Transverse colon (tissue), 4 donors: ENCODE measurements around the gene DNAJA3. TPM values are rescaled to one million over a fixed set of nuclear protein-coding genes. Genes with fewer than 3 reads are reported as not detected.

Source experiments
- DNase-seq: peaks from one replicate; pipeline ENCODE4 v3.0.0-alpha.2; 2019
- H3K27ac ChIP-seq, 4 donors: fragments of 200-600 bp; sonication (generic); 2 replicates each; pipeline ENCODE4 v1.5.1; 2016 to 2018; ENCODE audit warnings: inconsistent platforms in 4 of 4
- H3K27me3 ChIP-seq: fragments of 200-600 bp; sonication (generic); 2 replicates; pipeline ENCODE4 v1.5.1; 2017; ENCODE audit warnings: inconsistent platforms
- H3K36me3 ChIP-seq, 4 donors: fragments of 200-600 bp; sonication (generic); 2 replicates each; pipeline ENCODE4 v1.5.1; 2017 to 2019; ENCODE audit warnings: inconsistent platforms in 4 of 4
- H3K4me1 ChIP-seq, 4 donors: fragments of 200-600 bp; sonication (generic); 2 replicates each; pipeline ENCODE4 v1.5.1; 2017 to 2020; ENCODE audit warnings: inconsistent platforms in 4 of 4
- H3K4me3 ChIP-seq, 4 donors: fragments of 200-600 bp; sonication (generic); 1 replicate in 1 of 4; 2 replicates in 3 of 4; pipeline versions ENCODE4 v1.5.1 to v1.6.1; 2017 to 2019; ENCODE audit warnings: inconsistent platforms in 4 of 4
- H3K9me3 ChIP-seq, 2 donors: fragments of 200-600 bp; sonication (generic); 2 replicates each; pipeline ENCODE4 v1.5.1; 2017 to 2019; ENCODE audit warnings: inconsistent platforms in 2 of 2
- CTCF ChIP-seq, 5 experiments: fragments of 200-600 bp in 3 of 5; fragments of 450-650 bp in 2 of 5; sonication (generic) in 3 of 5; IDR thresholded peaks; 1 replicate in 2 of 5; 2 replicates in 3 of 5; pipeline ENCODE4 v1.5.1; 2016 to 2017; ENCODE audit warnings: antibody characterized with exemption in 5 of 5, inconsistent platforms in 3 of 5, mild to moderate bottlenecking in 2 of 5, moderate library complexity in 1 of 5
- EP300 ChIP-seq: sonication (generic); formaldehyde crosslinking; IDR thresholded peaks from one replicate; pipeline ENCODE4 v1.6.1; 2017; ENCODE audit warnings: antibody characterized with exemption, low read depth
- POLR2A ChIP-seq: fragments of 450-650 bp; IDR thresholded peaks from one replicate; pipeline ENCODE4 v1.6.1; 2016; ENCODE audit warnings: antibody characterized with exemption, mild to moderate bottlenecking, moderate library complexity
- POLR2AphosphoS5 ChIP-seq, 3 donors: sonication (generic); formaldehyde crosslinking; IDR thresholded peaks; one replicate each; pipeline ENCODE4 v1.6.1; 2016; ENCODE audit warnings: antibody characterized with exemption in 3 of 3
- WGBS, 2 donors: methylation state at CpG; one replicate each; pipeline ENCODE4 v1.1.5; 2018; ENCODE audit warnings: low coverage in 1 of 2; 5-methylcytosine and 5-hydroxymethylcytosine counted together
- in situ Hi-C, 4 donors: fragments of 200-750 bp; cut with MboI; loops; one replicate each; pipeline versions ENCODE4 v1.15.0 to v1.15.1; 2017; ENCODE audit warnings: low sequenced_read_pairs in 3 of 4, low pct_ligation_motif_present in 1 of 4, low pct_unique_long_range_greater_than_20kb in 1 of 4
- intact Hi-C: fragments of 100-400 bp; cut with DNase I; formaldehyde crosslinking; loops from one replicate; pipeline ENCODE4 v1.15.1; 2023; ENCODE audit warnings: low total_unique reads
- total RNA-seq, 4 donors: library from RNA; depleted of rRNA; stranded (reverse); fragments of >200 nt; gene quantifications; one replicate each; pipeline ENCODE4 v1.1.0, GENCODE V29; 2016

Gene DNAJA3
- total RNA-seq, 4 donors from 2014 or later: 49.0 to 126 (median 75.5) TPM

DNA sequence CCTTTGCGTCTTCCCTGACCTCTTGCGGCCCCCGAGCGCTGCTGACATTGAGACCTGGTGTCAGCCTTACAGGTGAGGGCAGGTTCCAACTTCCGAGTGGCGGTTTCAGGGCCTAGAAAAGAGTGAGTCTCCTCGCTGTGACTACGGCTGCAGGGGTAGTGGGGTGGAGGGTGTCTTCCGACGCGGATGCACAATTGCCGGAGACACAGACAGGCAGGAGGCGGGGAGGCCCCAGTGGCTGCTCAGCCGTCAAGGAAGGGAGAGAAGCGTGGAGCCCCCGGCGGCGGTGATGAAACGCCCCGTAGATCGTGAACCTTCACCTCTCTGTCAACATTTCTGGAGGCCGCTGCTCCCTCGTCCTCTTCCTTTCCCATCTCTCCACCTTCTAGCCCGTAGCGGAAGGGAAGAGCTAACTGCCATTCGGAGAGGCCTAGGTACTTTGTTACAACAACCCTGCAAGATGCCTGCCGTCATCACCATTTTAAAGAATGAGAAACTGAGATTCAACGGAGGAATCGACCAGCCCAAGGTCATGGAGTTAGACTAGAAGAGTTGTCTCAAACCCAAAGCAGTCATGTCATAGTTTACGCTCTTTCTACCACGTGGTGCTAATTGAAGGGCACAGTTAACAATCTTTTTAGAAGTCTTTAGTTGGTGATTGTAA is 485 bp downstream of the DNAJA3 start:
- no peaks in the 10 kb centered on the region for H3K36me3 ChIP-seq
- H3K4me3 ChIP-seq: peak overlapping the region; percentile 65 to 86 (median 80)
- peaks cover 4 to 23% (median 19%) of the 10 kb centered on the region in 4 donors for H3K4me1 ChIP-seq
- intact Hi-C loops (no loop called here), in situ Hi-C loops (no loop called here)
- DNase-seq: no peak
- no peaks in the 10 kb centered on the region for H3K9me3 ChIP-seq
- TF ChIP-seq EP300 (no peak), POLR2A (no peak), POLR2AphosphoS5 (IDR thresholded peaks at IDR 0.05) (no peak), CTCF (IDR thresholded peaks at IDR 0.05) (no peak)
- 2 to 21% methylated on average over 4 to 27 of the region's 31 CpGs for WGBS, 2 donors
- peak overlapping the region; percentile 87 to 97 (median 95) for H3K27ac ChIP-seq
- no peaks in the 10 kb centered on the region for H3K27me3 ChIP-seq

DNA sequence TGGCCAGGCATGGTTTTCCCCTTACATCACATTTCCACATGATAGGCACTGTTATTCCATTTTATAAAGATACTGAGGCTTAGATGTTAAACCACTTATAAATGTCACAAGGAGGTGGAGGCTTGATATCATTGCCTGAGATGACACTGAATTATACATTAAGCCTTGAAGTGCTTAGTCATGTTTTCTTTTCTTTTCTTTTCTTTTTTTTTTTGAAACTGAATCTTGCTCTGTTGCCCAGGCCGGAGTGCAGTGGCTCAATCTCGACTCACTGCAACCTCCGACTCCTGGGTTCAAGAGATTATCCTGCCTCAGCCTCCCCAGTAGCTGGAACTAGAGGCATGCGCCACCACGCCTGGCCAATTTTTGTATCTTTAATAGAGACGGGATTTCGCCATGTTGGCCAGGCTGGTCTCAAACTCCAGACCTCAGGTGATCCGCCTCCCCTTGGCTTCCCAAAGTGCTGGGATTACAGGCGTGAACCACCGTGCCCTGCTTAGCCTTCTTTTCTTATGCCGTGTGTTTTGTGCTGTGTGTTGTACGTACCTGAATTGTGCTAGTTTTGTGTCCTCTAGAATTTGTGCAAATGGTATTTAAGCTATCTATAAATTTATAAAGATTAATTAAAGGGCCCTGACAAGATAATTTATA is 1.2 kb downstream of the DNAJA3 start:
- WGBS, 2 donors: 73 to 85% methylated on average over 3 to 12 of the region's 12 CpGs
- TF ChIP-seq POLR2AphosphoS5 (IDR thresholded peaks at IDR 0.05) (no peak), EP300 (no peak), CTCF (IDR thresholded peaks at IDR 0.05) (no peak), POLR2A (no peak)
- intact Hi-C loops: no loop called here
- Histone ChIP-seq H3K27me3 (no peaks in the 10 kb centered on the region), H3K4me1 (peaks cover 4 to 23% (median 19%) of the 10 kb centered on the region in 4 donors), H3K27ac (peak overlapping the region; percentile 87 to 97 (median 95)), H3K4me3 (peak overlapping the region in 3 of 4 donors; percentile 65 to 85 (median 76)), H3K9me3 (no peaks in the 10 kb centered on the region), H3K36me3 (no peaks in the 10 kb centered on the region)
- no peak for DNase-seq
- in situ Hi-C loops: no loop called here

DNA sequence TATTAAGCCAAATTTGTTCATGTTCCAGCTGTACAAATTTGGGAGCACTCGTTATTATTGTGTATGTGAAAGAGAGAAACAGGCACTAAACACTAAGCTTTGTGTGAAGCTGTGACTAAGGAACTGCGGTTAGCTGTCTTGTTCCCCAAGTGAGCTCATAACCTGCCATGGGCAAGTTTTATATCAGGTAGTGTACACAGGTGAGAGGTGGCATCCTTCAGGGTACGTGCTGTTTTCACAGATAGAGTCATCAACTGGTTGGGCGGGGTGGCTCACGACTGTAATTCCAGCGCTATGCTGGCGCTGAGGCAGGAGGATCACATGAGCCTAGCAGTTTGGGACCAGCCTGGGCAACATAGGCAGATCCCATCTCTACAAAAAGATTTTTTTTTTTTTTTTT is 2.8 kb downstream of the DNAJA3 start:
- in situ Hi-C loops: no loop called here
- H3K36me3 ChIP-seq: no peaks in the 10 kb centered on the region
- TF ChIP-seq EP300: no peak
- TF ChIP-seq POLR2A: peak; percentile 20
- intact Hi-C loops: no loop called here
- DNase-seq: no peak
- WGBS, 2 donors: 88 to 91% methylated on average over 2 to 7 of the region's 7 CpGs
- H3K27me3 ChIP-seq: no peaks in the 10 kb centered on the region
- no peaks in the 10 kb centered on the region for H3K9me3 ChIP-seq
- no peak overlapping the region for H3K4me3 ChIP-seq
- H3K27ac ChIP-seq: no peak overlapping the region
- H3K4me1 ChIP-seq: peaks cover 4 to 23% (median 19%) of the 10 kb centered on the region in 4 donors

- DNase-seq: no peak
- H3K27me3 ChIP-seq: no peaks in the 10 kb centered on the region
- peaks cover 0 to 14% (median 6%) of the 10 kb centered on the region in 4 donors for H3K36me3 ChIP-seq
- H3K4me1 ChIP-seq: peaks cover 4 to 14% (median 13%) of the 10 kb centered on the region in 4 donors
- intact Hi-C loops: no loop called here
- no peak overlapping the region for H3K4me3 ChIP-seq
- no peak overlapping the region for H3K27ac ChIP-seq
- WGBS, 2 donors: 87 to 88% methylated on average over 7 to 9 of the region's 9 CpGs
- in situ Hi-C loops: no loop called here
- no peaks in the 10 kb centered on the region for H3K9me3 ChIP-seq
- TF ChIP-seq POLR2AphosphoS5 (IDR thresholded peaks at IDR 0.05): no peak
- no peak for TF ChIP-seq CTCF (IDR thresholded peaks at IDR 0.05)
- no peak for TF ChIP-seq EP300
- TF ChIP-seq POLR2A: no peak
Measured at GRCh38 chr16:4431023-4431422, 5.4 kb downstream of the DNAJA3 start.
